ENCODE measurements around the gene CD74.

DNA sequence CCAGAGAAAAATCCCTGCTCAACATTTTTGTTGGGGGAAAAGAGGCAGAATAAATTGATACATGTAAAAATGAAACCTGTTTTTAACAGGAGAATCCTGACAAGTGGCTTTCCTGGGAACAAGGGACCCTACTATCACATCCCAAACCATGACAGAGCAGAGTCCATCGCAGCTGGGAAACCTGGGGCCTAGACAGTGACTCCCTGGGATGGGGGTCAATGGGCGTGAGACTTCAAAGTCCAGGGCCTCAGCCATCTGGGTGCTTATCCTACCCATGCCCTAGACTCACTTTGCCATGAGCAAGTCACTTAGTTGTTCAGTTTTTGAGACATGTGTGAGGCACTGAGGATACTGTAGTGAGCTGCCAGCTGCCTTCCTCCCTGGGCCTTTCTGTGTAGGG, 49.5 kb downstream of the CD74 start:
- TF ChIP-seq RAD21 (IDR thresholded peaks at IDR 0.05 in 1 of 2, conservative IDR thresholded peaks at IDR 0.05 in 1 of 2; ENCODE audit: low read depth in 2 of 2, low read length in 2 of 2) (no peak), CBX8 (IDR thresholded peaks at IDR 0.05; ENCODE audit: borderline replicate concordance, low read depth, low read length) (no peak)
